ENCODE results near the gene GTF2F2. TPM values are rescaled to one million over a fixed set of nuclear protein-coding genes. Genes with fewer than 3 reads are reported as not detected.
"Not testable (repeated sequence)": the region's sequence is repeated elsewhere in the genome, so short reads cannot be mapped to it uniquely, and the experiment has no call there.

GTF2F2 gene
- total and polyA plus RNA-seq, 8 donors = 8.7 to 30.7 (median 16.2) TPM

DNA sequence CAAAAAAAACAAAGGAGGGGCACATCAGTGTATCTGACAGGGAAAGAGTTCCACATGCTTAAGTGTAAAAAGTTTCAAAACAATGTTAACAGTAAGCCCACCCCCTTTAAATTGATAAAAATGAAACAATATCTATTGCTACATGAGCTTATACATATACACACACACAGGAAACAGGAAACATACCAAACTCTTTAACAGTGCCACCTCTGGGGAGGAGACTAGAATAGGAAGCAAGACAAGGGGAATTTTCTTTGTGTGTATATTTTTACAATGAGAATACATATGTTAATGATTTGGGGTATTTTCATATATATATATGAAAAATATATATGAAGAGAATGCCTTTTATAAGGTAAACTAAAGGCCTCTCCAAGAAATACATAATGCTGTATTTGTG is 175.9 kb downstream of the GTF2F2 start:
- no peak for DNase-seq
- Histone ChIP-seq H3K4me3 (no peak overlapping the region), H3K9me3 (no peaks in the 10 kb centered on the region), H3K36me3 (no peaks in the 10 kb centered on the region), H3K4me1 (peaks cover 0 to 14% (median 5%) of the 10 kb centered on the region in 4 donors), H3K27ac (no peak overlapping the region), H3K27me3 (peaks cover 0 to 12% (median 4%) of the 10 kb centered on the region in 3 donors)
- intact Hi-C loops (cut with DNase I; ENCODE audit: low total_unique reads) = no loop called here
- TF ChIP-seq POLR2A (IDR thresholded peaks at IDR 0.05) (no peak), POLR2AphosphoS5 (IDR thresholded peaks at IDR 0.05) (no peak), EP300 (IDR thresholded peaks at IDR 0.05) (no peak)
- TF ChIP-seq, protein P1, sequence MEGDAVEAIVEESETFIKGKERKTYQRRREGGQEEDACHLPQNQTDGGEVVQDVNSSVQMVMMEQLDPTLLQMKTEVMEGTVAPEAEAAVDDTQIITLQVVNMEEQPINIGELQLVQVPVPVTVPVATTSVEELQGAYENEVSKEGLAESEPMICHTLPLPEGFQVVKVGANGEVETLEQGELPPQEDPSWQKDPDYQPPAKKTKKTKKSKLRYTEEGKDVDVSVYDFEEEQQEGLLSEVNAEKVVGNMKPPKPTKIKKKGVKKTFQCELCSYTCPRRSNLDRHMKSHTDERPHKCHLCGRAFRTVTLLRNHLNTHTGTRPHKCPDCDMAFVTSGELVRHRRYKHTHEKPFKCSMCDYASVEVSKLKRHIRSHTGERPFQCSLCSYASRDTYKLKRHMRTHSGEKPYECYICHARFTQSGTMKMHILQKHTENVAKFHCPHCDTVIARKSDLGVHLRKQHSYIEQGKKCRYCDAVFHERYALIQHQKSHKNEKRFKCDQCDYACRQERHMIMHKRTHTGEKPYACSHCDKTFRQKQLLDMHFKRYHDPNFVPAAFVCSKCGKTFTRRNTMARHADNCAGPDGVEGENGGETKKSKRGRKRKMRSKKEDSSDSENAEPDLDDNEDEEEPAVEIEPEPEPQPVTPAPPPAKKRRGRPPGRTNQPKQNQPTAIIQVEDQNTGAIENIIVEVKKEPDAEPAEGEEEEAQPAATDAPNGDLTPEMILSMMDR (IDR thresholded peaks at IDR 0.05) = no peak

DNA sequence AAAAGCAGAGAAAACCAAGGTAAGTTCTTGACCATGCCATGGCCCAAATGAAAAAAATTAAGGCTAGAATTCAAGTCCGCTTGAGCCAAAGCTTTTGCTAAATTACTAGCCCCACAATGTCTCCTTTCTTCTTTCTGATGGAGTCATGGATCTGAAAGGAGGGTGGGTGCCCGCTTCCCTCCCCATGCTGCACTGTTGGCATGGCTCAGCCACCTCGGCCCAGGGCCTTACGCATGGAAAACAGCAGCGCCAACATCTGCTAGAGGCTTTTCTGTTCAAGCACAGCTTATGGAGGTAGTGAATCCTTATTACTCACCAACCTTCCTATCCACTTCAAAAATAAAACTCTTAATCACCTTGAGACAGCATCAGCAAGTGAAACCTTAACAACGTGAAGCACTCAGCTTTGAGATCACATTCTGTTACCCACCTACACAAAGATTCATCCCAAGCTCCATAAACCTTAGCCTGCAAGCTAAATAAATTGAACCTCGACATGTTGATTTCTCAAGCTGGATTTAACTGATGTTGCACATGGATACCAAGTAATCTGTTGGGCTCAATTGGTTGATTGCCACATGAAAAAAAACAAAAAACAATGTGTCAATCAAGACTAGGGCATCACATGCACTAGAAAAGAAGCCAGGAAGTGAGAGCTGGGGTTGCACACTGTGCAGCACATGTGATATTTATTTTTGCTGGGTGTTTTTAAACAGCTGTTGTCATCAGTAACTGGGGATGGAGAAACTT is 177.3 kb downstream of the GTF2F2 start:
- TF ChIP-seq POLR2AphosphoS5 (IDR thresholded peaks at IDR 0.05) (no peak), POLR2A (IDR thresholded peaks at IDR 0.05) (no peak), EP300 (IDR thresholded peaks at IDR 0.05) (no peak)
- TF ChIP-seq, protein P1 (IDR thresholded peaks at IDR 0.05) = no peak
- whole genome bisulfite sequencing, 5 donors = 82 to 87% (median 85%) methylated on average over 7 of the region's 7 CpGs
- H3K4me1 ChIP-seq = peaks cover 0 to 14% (median 5%) of the 10 kb centered on the region in 4 donors
- no peak overlapping the region for H3K27ac ChIP-seq
- peaks cover 0 to 20% (median 6%) of the 10 kb centered on the region in 3 donors for H3K27me3 ChIP-seq
- H3K9me3 ChIP-seq = no peaks in the 10 kb centered on the region
- DNase-seq = peak in 1 of 2 donors; percentile 27
- no peak overlapping the region for H3K4me3 ChIP-seq
- H3K36me3 ChIP-seq = no peaks in the 10 kb centered on the region
- intact Hi-C loops (cut with DNase I; ENCODE audit: low total_unique reads) = no loop called here

DNA sequence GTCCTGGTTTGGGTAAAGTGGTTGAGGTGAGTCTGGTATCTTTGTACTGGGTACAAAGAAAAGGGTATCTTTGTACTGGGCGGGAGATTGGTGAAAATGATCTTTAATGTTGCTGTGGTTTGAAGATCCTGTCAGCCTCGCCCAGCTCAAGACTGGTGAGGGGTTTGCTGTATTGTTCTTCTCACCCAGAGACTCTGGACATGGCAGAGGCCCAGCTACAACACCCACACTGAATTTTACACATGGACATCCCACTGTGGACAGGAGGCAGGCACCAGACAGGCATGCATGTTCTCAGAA is 177.8 kb downstream of the GTF2F2 start:
- peaks cover 0 to 14% (median 5%) of the 10 kb centered on the region in 4 donors for H3K4me1 ChIP-seq
- TF ChIP-seq, protein P1 (IDR thresholded peaks at IDR 0.05) = no peak
- TF ChIP-seq POLR2AphosphoS5 (IDR thresholded peaks at IDR 0.05) = no peak
- TF ChIP-seq POLR2A (IDR thresholded peaks at IDR 0.05) = no peak
- TF ChIP-seq EP300 (IDR thresholded peaks at IDR 0.05) = no peak
- WGBS, 5 donors = 72 to 93% (median 83%) methylated on average over 2 of the region's 2 CpGs
- intact Hi-C loops (cut with DNase I; ENCODE audit: low total_unique reads) = no loop called here
- peaks cover 0 to 20% (median 6%) of the 10 kb centered on the region in 3 donors for H3K27me3 ChIP-seq
- H3K27ac ChIP-seq = no peak overlapping the region
- H3K36me3 ChIP-seq = no peaks in the 10 kb centered on the region
- no peak for DNase-seq
- H3K4me3 ChIP-seq = no peak overlapping the region
- H3K9me3 ChIP-seq = no peaks in the 10 kb centered on the region

DNA sequence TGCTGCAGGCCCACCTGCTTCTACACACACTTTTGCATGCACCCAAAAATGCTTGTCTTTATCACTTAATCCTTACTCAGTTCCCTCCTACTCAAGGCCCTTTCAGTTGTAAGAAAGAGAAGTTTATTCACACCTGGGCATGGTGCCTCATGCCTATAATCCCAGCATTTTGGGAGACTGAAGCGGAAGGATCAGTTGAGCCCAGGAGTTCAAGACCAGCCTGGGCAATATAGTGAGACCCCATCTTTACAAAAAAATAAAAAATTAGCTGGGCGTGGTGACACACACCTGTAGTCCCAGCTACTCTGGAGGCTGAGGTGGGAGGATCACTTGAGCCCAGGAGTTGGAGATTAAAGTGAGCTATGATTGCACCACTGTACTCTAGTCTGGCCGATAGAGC is 178.2 kb downstream of the GTF2F2 start:
- DNase-seq; H3K36me3 ChIP-seq; H3K4me3 ChIP-seq; H3K9me3 ChIP-seq; H3K27ac ChIP-seq; intact Hi-C loops (cut with DNase I; ENCODE audit: low total_unique reads): not testable (repeated sequence)
- WGBS, 5 donors = 93 to 98% (median 94%) methylated on average over 3 of the region's 3 CpGs
- H3K27me3 ChIP-seq = peaks cover 0 to 20% (median 6%) of the 10 kb centered on the region in 3 donors
- H3K4me1 ChIP-seq = peaks cover 0 to 14% (median 5%) of the 10 kb centered on the region in 4 donors

DNA sequence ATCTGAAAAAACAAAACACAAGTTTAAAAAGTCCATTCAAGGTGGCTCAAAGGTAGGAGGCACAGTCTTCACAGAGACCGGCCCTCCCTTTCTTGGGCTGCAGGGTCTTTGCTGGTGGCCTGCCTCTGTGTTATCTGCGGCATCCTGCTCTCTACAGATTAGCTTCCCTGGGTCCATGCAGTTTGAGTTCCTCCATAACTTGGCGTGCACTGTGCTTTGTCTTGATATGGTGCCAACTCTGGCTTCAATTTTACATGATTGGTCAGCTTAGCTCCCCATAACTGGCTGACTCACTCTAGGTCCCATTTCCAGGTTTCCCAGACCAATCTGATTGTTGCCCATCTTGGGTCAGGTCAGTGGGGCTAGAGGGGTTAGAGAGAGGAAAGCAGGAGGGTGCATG is 178.9 kb downstream of the GTF2F2 start:
- WGBS, 5 donors = 20 to 49% (median 24%) methylated on average over 3 of the region's 3 CpGs
- intact Hi-C loops (cut with DNase I; ENCODE audit: low total_unique reads) = no loop called here
- peaks cover 0 to 14% (median 5%) of the 10 kb centered on the region in 4 donors for H3K4me1 ChIP-seq
- H3K9me3 ChIP-seq = no peaks in the 10 kb centered on the region
- H3K27me3 ChIP-seq = peaks cover 0 to 26% (median 6%) of the 10 kb centered on the region in 3 donors
- no peak for TF ChIP-seq EP300 (IDR thresholded peaks at IDR 0.05)
- TF ChIP-seq, protein P1 (IDR thresholded peaks at IDR 0.05) = no peak
- no peak for TF ChIP-seq POLR2A (IDR thresholded peaks at IDR 0.05)
- TF ChIP-seq POLR2AphosphoS5 (IDR thresholded peaks at IDR 0.05) = no peak
- DNase-seq = no peak
- no peaks in the 10 kb centered on the region for H3K36me3 ChIP-seq
- no peak overlapping the region for H3K27ac ChIP-seq
- no peak overlapping the region for H3K4me3 ChIP-seq

Data from stomach (tissue), 9 donors.